OCI-LY7 (cell line): ENCODE measurements around the gene CCDC8. TPM values are rescaled to one million over a fixed set of nuclear protein-coding genes. Genes with fewer than 3 reads are reported as not detected.
"Not testable (repeated sequence)": the region's sequence is repeated elsewhere in the genome, so short reads cannot be mapped to it uniquely, and the experiment has no call there.

ENCODE experiments used
- BruUV-seq: library from RNA; stranded (reverse); fragments of 400-500 nt; replicated peaks from 2 replicates; lab custom pipeline; 2021; lab: Mats Ljungman, UMichigan
- CTCF ChIA-PET: fragments of 300-600 bp; sonication (Branson Sonifier 250); formaldehyde crosslinking; loops from one replicate; lab custom pipeline; 2022; ENCODE audit warnings: antibody characterized with exemption; ENCODE audit not compliant: unreplicated experiment; lab: Charles Lee
- POLR2A ChIA-PET: fragments of 300-600 bp; sonication (Branson Sonifier 250); formaldehyde crosslinking; loops from one replicate; lab custom pipeline; 2022; ENCODE audit warnings: antibody characterized with exemption; lab: Charles Lee
- DNase-seq: peaks from one replicate; pipeline ENCODE4 v3.0.0-alpha.2; 2015; ENCODE audit warnings: low spot score
- H2AFZ ChIP-seq: fragments of 200-600 bp; sonication (generic), shearing (Covaris generic); 2 replicates; pipeline ENCODE4 v1.6.1; 2014; ENCODE audit warnings: mild to moderate bottlenecking, antibody characterized with exemption, low read length, moderate library complexity
- H3K27ac ChIP-seq: fragments of 200-600 bp; sonication (generic); 2 replicates; pipeline ENCODE4 v1.5.1; 2014; ENCODE audit warnings: mixed run types, low read depth, mild to moderate bottlenecking, moderate library complexity, low read length, inconsistent platforms; ENCODE audit not compliant: poor library complexity, severe bottlenecking
- H3K36me3 ChIP-seq: fragments of 200-600 bp; sonication (generic); 2 replicates; pipeline ENCODE4 v1.6.1; 2014; ENCODE audit warnings: mild to moderate bottlenecking, antibody characterized with exemption, low read length, moderate library complexity, mixed read lengths; ENCODE audit not compliant: insufficient read depth
- H3K4me1 ChIP-seq: fragments of 200-600 bp; sonication (generic); 2 replicates; pipeline ENCODE4 v1.5.1; 2014; ENCODE audit warnings: mild to moderate bottlenecking, low read length; ENCODE audit not compliant: insufficient read depth, poor library complexity, severe bottlenecking
- H3K4me2 ChIP-seq: fragments of 200-600 bp; sonication (generic); 2 replicates; pipeline ENCODE4 v1.6.1; 2014; ENCODE audit warnings: mild to moderate bottlenecking, low read length
- H3K4me3 ChIP-seq: fragments of 200-600 bp; sonication (generic); 2 replicates; pipeline ENCODE4 v1.5.1; 2014; ENCODE audit warnings: mild to moderate bottlenecking, low read depth, low read length; ENCODE audit not compliant: poor library complexity, severe bottlenecking
- H3K79me2 ChIP-seq: fragments of 200-600 bp; sonication (generic); 2 replicates; pipeline ENCODE4 v1.6.1; 2016; ENCODE audit warnings: low read depth, mild to moderate bottlenecking, low read length, moderate library complexity, mixed read lengths; ENCODE audit not compliant: insufficient read depth
- H3K9me2 ChIP-seq: fragments of 200-600 bp; sonication (generic); 2 replicates; pipeline ENCODE4 v1.6.1; 2016; ENCODE audit warnings: mild to moderate bottlenecking, low read length, mixed read lengths; ENCODE audit not compliant: insufficient read depth
- H3K9me3 ChIP-seq: fragments of 200-600 bp; sonication (generic); 2 replicates; pipeline ENCODE4 v1.6.1; 2014; ENCODE audit warnings: mild to moderate bottlenecking, mixed run types, low read length, mixed read lengths
- H4K20me1 ChIP-seq: fragments of 200-600 bp; sonication (generic); 2 replicates; pipeline ENCODE4 v1.6.1; 2014; ENCODE audit warnings: mild to moderate bottlenecking, antibody characterized with exemption, low read length, moderate library complexity, mixed read lengths; ENCODE audit not compliant: insufficient read depth
- EZH2phosphoT487 ChIP-seq: fragments of 200-600 bp; sonication (generic); IDR thresholded peaks from 2 replicates; pipeline ENCODE4 v1.6.1; 2018; ENCODE audit warnings: low read depth, borderline replicate concordance, mild to moderate bottlenecking, mixed run types, antibody characterized with exemption, low read length, moderate library complexity, mixed read lengths
- intact Hi-C: fragments of 100-400 bp; cut with micrococcal nuclease; formaldehyde crosslinking; loops from one replicate; pipeline ENCODE4 v1.10.0; 2022; ENCODE audit not compliant: unreplicated experiment
- total RNA-seq, 2 experiments: library from RNA; depleted of rRNA in 1 of 2; stranded (reverse); fragments of >200 nt in 1 of 2; shearing (Covaris generic) in 1 of 2; gene quantifications; 2 replicates each; pipeline ENCODE4 v1.2.3, GENCODE V29; 2014 to 2022
- TF ChIP-seq, protein P1 (sequence below): fragments of 200-600 bp; sonication (generic); conservative IDR thresholded peaks from 2 replicates; pipeline ENCODE4 v1.5.1; 2014; ENCODE audit warnings: mild to moderate bottlenecking, antibody characterized with exemption, low read length, moderate library complexity, mixed read lengths

Gene CCDC8
- total RNA-seq, 2 experiments from 2014 or later, result 0.09 to 0.10 TPM

DNA sequence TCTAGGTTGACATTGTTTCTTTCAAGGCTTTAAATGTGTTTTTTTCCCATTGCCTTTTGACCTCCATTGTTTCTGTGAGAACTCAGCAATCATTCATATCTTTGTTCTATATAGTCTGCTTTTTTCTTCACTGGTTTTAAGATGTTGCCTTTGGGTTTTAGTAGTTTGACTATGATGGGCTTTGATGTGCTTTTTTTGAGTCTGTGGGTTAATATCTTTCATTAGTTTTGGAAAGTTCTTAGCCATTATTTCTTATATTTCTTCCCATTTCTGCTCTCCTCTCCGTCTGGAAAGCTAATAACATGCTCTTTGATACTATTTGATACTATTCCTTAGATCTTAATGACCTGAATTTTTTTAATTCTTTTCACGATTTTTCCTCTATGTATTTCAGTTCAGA lies 32.7 kb downstream of the CCDC8 start:
- H3K4me2 ChIP-seq, result no peak overlapping the region
- ChIA-PET CTCF (no interaction called here), POLR2A (interaction anchor here (0.6 kb wide), 1 partner anchor 31 kb away, joined by 3 read pairs; no protein-coding TSS in a partner anchor)
- no peak overlapping the region for H2AFZ ChIP-seq
- H4K20me1 ChIP-seq, result no peaks in the 10 kb centered on the region
- H3K9me2 ChIP-seq, result no peaks in the 10 kb centered on the region
- intact Hi-C loops, result no loop called here
- no peak for TF ChIP-seq EZH2phosphoT487
- TF ChIP-seq, protein P1, sequence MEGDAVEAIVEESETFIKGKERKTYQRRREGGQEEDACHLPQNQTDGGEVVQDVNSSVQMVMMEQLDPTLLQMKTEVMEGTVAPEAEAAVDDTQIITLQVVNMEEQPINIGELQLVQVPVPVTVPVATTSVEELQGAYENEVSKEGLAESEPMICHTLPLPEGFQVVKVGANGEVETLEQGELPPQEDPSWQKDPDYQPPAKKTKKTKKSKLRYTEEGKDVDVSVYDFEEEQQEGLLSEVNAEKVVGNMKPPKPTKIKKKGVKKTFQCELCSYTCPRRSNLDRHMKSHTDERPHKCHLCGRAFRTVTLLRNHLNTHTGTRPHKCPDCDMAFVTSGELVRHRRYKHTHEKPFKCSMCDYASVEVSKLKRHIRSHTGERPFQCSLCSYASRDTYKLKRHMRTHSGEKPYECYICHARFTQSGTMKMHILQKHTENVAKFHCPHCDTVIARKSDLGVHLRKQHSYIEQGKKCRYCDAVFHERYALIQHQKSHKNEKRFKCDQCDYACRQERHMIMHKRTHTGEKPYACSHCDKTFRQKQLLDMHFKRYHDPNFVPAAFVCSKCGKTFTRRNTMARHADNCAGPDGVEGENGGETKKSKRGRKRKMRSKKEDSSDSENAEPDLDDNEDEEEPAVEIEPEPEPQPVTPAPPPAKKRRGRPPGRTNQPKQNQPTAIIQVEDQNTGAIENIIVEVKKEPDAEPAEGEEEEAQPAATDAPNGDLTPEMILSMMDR, result no peak
- no TSS peak for BruUV-seq
- H3K36me3 ChIP-seq, result peaks cover 97% of the 10 kb centered on the region
- H3K79me2 ChIP-seq, result peaks cover 13% of the 10 kb centered on the region; the same call in 1 of the 2 replicates
- no peak overlapping the region for H3K27ac ChIP-seq
- no peaks in the 10 kb centered on the region for H3K9me3 ChIP-seq
- H3K4me3 ChIP-seq, result no peak overlapping the region
- DNase-seq, result no peak
- H3K4me1 ChIP-seq, result no peaks in the 10 kb centered on the region

DNA sequence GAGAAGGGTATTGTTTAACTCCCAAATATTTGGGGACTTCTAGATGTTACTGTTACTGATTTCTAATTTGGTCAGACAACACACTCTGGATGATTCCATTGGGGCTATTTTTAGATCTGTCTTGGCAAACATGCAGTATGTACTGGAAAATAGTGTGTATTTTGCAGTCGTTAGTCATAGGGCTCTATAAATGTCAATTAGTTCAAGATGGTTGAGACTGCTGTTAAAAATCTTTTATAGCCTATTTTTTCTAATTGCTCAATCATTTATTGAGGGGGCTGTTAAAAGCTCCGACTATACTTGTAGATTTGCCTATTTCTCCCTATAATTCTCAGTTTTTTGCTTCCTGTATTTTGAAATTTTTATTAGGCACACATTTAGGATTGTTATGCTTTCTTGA lies 35.1 kb downstream of the CCDC8 start:
- no peak for TF ChIP-seq EZH2phosphoT487
- TF ChIP-seq, protein P1, result no peak
- H3K9me3 ChIP-seq, result no peaks in the 10 kb centered on the region
- CTCF ChIA-PET, result no interaction called here
- no peak for DNase-seq
- intact Hi-C loops, result no loop called here
- no peak overlapping the region for H3K27ac ChIP-seq
- POLR2A ChIA-PET, result no interaction called here
- H3K36me3 ChIP-seq, result peaks cover 90% of the 10 kb centered on the region
- H3K4me2 ChIP-seq, result no peak overlapping the region
- no peak overlapping the region for H2AFZ ChIP-seq
- peaks cover 13% of the 10 kb centered on the region; the same call in 1 of the 2 replicates for H3K79me2 ChIP-seq
- no peaks in the 10 kb centered on the region for H3K4me1 ChIP-seq
- BruUV-seq, result TSS peak; percentile 15
- no peaks in the 10 kb centered on the region for H4K20me1 ChIP-seq
- no peaks in the 10 kb centered on the region for H3K9me2 ChIP-seq
- no peak overlapping the region for H3K4me3 ChIP-seq

DNA sequence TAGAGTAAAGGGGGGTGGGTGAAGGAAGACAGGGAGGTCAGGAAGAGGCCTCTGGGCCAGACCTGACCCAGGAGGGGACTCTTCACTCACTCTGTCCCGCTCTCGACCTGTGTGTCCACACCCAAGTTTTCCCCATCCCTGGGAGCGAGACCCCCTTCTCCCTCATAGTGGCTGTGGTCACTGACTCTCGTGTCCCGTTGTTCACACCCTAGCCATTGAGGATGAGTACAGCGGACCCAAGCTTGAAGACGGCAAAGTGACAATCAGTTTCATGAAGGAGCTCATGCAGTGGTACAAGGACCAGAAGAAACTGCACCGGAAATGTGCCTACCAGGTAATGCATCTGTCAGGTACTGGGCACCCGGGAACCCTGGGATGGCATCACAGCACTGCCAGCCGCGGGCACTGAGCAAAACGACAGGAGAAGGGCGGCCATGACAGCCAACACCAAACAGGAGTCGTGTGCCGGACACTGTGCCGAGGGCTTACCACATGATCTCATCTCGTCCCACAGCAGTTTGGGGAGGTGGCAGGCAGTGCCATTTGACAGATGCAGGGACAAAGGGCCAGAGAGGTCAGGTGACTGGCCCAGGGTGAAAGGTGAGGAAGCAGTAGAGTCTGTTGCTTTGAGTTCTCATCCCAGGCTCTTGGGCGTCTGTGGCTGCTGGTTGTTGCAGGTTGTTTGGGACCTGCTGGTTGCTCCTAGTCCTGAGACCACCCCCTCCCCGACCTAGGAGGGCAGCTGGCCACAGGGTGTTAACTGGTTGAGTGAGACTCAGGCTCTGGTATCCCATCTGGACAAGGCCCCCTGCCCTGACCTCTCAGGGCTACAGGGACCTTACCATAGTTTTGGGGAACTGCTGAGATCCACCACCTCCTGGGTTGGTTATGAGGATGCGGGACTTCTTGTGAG lies 36.9 kb downstream of the CCDC8 start:
- Histone ChIP-seq H3K36me3 (peaks cover 90% of the 10 kb centered on the region), H3K4me2 (no peak overlapping the region), H3K9me3 (no peaks in the 10 kb centered on the region), H3K9me2 (no peaks in the 10 kb centered on the region), H2AFZ (no peak overlapping the region), H3K4me1 (no peaks in the 10 kb centered on the region), H3K4me3 (no peak overlapping the region), H3K79me2 (peaks cover 26% of the 10 kb centered on the region; the same call in 1 of the 2 replicates), H4K20me1 (no peaks in the 10 kb centered on the region), H3K27ac (no peak overlapping the region)
- BruUV-seq, result no TSS peak
- intact Hi-C loops, result no loop called here
- ChIA-PET CTCF (no interaction called here), POLR2A (no interaction called here)
- DNase-seq, result no peak
- TF ChIP-seq EZH2phosphoT487, result no peak
- TF ChIP-seq, protein P1, result no peak

DNA sequence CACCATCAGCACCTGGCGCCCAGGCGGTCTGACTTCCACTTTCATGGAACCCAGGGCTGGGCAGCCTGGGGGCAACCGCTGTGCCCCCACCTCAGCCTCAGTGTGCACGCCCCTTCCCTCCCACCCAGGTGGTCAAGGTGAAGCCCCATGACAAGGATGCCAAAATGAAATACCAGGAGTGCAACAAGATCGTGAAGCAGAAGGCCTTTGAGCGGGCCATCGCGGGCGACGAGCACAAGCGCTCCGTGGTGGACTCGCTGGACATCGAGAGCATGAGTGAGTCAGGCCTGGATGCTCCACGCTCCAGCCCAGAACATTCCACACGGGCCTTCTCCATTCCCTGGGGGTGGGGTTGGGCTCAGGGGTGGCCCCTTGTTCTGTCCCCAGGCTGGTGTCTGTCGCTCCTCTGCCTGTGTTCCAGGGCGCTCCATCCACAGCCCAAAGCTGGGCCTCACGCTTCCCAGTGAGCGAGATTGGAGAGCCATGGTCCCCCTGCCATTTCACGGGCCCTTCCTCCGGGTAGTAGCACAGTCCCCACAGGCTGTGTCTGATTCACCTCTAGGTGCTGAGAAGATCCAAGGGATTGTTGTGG lies 37.8 kb downstream of the CCDC8 start:
- CTCF ChIA-PET, BruUV-seq: not testable (repeated sequence)
- H3K79me2 ChIP-seq, result peaks cover 26% of the 10 kb centered on the region; the same call in 1 of the 2 replicates

More for the DNA sequence above, 37.8 kb downstream of the CCDC8 start:
- H3K4me3 ChIP-seq, POLR2A ChIA-PET, DNase-seq, H3K9me2 ChIP-seq, H4K20me1 ChIP-seq, H3K4me1 ChIP-seq, H2AFZ ChIP-seq, H3K27ac ChIP-seq, H3K9me3 ChIP-seq, H3K4me2 ChIP-seq, intact Hi-C loops: not testable (repeated sequence)
- H3K36me3 ChIP-seq, result peaks cover 88% of the 10 kb centered on the region
